Cerebellar nuclear complex (tissue), 1 donor: Measurements from ENCODE around the gene SYNE3.

Source experiments
- DNase-seq, 2 experiments: peaks; one replicate each; lab custom pipeline; 2025; lab: John Stamatoyannopoulos, UW

Gene SYNE3, protein sequence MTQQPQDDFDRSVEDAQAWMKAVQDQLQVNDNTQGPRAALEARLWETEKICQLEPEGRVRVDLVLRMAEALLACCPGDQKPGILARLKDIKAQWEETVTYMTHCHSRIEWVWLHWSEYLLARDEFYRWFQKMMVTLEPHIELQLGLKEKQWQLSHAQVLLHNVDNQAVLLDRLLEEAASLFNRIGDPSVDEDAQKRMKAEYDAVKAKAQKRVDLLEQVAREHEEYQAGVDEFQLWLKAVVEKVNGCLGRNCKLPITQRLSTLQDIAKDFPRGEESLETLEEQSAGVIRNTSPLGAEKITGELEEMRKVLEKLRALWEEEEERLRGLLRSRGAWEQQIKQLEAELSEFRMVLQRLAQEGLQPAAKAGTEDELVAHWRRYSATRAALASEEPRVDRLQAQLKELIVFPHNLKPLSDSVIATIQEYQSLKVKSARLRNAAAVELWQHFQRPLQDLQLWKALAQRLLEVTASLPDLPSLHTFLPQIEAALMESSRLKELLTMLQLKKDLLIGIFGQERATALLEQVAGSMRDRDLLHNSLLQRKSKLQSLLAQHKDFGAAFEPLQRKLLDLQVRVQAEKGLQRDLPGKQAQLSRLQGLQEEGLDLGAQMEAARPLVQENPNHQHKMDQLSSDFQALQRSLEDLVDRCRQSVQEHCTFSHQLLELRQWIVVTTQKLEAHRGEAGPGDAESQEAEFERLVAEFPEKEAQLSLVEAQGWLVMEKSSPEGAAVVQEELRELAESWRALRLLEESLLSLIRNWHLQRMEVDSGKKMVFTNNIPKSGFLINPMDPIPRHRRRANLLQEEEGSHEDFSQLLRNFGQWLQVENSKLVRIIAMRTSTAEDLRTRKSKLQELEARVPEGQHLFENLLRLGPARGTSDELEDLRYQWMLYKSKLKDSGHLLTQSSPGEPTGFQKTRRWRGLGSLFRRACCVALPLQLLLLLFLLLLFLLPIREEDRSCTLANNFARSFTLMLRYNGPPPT

DNA sequence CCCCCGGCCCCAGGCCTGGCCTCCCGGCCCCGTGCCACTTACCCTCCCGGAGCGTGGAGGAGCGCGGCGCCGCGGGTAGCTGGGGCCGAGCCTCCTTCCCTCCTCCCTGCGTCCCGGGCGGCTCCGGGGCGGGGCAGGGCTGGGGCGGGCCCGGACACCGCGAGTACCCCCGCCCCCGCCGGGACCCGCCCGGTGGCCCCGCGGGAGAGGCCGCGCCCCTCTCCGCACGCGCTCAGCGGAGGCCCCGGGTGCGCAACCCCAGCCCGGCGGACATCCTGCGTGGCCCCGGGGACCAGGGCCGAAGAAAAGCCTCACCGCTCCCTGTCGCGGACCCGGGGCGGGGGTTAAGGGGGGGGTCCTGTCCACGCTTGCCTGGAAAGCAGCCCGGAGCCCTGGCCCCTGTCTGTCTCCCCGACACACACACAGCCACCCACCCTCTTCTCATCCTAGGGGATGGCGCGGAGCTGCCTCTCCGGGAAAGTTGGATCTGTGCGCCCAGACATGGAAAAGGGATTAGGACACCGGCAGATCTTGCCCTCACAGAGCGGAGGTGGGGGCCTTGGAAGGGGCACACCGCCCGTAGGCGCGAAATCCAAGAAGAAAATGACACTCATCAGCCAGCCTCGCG, at the start of gene SYNE3:
Gene SYNE3, minus strand, starts transcription at position 97 of the 628 bp plus-strand sequence. CDS start 40,829 bp downstream, outside the sequence.
- DNase-seq = no peak

DNA sequence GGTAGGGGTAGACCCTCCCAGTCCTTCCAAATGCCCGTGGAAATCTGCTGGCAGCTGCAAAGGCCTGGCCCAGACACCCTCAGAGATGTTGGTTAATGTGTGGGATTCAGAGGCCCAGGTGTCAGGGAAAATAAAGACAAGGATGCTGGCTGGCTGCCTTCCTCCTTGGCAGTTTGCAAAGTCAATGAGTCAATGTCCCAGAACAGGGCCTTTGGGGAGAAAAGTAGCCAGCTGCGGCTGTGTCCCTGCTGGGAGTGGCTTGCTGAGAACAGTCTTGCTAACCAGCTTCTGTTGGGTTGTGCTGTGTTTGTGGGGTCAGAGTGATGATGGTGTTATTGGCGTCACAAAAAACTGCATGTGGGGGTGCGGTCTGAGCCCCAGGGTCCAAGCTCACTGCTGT, 47.6 kb upstream of the SYNE3 start:
- DNase-seq = no peak

DNA sequence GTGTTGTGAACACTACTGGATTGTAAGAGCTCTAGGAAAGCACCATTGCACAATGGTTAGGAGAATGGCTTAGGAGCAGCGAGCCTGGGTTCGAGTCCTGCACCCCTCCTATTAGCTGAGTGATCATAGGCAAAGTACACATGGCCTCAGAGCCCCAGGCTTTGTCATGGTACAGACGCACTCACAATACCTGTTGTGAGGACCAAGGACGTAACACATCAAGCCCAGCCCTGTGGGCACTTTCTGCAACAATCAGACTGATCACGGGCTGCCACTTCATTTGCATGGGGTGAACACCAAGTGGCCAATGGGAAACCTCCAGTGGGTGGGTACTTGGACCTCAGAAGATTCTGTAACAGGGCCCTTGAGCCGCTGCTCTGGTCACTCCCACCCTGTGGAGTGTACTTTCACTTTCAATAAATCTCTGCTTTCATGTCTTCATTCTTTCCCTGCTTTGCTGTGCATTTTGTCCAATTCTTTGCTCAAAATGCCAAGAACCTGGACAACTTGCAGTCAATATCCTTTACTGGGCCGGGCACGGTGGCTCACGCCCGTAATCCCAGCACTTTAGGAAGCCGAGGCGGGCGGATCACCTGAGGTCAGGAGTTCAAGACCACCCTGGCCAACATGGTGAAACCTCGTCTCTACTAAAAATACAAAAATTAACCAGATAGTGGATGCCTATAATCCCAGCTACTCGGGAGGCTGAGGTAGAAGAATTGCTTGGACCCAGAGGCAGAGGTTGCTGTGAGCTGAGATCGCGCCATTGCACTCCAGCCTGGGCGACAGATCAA, 46.6 kb upstream of the SYNE3 start:
- DNase-seq = no peak

DNA sequence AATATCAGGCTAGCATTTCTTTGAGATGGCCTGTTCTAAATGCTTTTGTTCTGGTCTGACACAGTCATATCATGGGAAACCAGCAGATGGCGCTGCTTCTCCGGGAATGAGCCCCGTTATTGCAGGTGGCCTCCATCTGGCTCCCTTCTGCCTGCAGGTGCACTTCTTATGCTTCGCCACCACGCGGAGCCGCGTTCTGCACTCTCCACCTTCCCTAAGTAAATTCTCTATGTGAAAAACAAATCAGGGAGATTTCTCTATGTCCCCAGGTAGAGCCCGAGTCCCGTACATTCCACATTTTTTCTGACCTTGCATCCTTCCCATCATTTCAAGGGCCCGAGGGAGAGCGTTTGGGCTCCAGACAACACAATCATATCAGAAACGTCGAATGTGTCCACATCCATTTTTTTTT, 44.6 kb upstream of the SYNE3 start:
- DNase-seq = peak; percentile 57 to 59

DNA sequence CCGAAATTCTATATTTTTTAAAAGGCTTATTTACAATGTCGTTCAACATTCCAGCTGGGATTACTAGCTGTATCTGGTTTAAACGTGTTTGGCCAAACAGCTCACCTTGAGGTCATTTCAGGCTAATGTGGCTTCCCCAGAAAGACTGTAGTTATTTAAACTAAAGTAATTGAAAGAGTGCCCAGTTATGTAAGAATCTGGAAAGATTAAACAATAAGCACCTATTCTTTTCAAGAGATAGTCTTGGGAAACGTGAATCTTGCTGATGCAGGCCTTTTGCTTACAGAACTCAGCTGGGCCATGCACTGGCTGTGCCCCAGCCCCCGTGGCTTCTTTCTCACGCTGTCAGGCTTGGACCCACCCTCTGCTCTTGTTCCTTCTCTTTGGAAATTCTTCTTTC, 42.8 kb upstream of the SYNE3 start:
- DNase-seq = no peak

DNA sequence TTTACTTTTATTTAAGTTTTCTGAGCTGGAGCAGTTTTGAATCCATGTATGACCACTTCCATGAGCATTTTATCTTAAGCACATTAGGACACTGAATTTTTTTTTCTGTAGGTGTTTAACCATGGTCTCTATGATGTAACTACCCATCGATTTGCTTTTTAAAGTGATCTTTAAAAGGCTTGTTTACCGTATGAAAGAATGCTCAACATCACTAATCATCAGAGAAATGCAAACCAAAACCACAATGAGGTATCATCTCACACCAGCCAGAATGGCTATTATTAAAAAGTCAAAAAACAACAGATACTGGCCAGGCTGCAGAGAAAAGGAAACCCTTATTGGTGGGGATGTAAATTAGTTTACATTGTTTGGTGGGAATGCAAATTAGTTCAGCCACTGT, 41.4 kb upstream of the SYNE3 start:
- DNase-seq = no peak

DNA sequence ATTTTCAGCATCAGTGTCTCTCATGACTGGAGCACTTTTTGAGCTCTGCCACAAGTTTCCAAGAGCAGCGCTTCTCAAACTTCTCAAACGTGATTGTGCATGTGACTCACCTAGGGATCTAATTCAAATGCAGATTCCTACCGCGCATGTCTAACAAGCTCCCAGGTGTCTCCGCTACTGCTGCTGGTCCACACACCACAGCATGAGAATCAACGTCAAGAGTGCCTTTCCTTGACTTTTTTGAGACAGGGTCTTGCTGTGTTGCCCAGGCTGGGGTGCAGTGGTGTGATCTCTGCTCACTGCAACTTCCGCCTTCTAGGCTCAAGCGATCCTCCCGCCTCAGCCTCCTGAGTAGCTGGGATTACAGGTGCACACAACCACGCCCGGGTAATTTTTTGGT, 40.8 kb upstream of the SYNE3 start:
- no peak for DNase-seq

DNA sequence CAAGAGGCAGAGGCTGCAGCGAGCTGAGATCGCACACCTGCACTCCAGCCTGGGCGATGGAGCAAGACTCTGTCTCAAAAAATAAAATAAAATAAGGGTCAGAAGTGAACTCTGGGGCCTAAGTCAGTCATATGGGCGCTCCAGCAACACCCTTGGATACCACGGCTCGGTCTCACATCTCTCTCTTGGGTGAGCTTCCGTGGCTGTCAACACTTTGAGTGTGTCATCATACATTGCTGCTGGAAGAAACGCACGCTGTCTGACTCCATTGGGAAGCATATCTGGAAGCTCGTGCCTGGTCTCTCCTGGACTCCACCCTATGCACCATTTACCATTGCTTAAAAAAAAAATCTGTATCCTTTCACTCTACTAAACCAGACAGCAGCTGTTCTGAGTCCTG, 38.6 kb upstream of the SYNE3 start:
- DNase-seq = no peak

DNA sequence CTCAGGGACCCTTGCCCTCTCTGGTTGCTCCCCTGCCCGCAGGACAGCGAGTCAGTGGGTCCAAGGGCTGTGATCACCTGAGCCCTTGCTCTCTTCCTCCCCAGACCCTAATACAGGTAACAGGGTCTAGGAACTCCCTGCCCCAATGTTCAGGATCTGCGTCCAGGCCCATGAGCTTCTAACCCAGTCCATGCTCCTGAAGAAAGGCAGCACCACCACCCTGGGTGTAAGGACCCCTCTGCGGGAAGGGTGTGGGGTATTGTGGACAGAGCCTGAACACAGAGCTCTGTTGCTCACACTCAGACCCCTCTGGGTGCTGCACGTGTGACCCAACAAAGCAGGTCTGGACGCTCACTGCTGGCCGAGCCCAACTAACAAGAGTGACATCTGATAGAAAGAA, 36.7 kb upstream of the SYNE3 start:
- DNase-seq = no peak

DNA sequence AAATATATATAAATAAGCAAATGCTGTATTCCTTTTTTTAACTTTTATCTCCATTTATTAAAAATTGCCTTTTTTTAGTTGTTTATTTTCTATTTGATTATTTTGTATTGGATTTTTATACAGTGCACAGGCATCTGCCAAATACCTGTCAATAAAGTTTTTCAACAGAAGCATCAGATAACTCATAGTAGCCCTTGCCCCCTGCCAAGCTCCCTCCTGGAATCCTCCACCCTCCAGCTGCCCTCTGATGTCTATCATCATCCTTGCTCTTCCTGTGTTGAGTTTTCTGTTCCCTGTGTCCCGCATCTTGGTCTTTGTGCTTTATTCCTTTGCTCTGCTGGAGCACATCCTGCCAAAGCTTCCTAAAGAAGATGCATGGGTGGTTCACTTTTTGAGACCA, 35.0 kb upstream of the SYNE3 start:
- no peak for DNase-seq

DNA sequence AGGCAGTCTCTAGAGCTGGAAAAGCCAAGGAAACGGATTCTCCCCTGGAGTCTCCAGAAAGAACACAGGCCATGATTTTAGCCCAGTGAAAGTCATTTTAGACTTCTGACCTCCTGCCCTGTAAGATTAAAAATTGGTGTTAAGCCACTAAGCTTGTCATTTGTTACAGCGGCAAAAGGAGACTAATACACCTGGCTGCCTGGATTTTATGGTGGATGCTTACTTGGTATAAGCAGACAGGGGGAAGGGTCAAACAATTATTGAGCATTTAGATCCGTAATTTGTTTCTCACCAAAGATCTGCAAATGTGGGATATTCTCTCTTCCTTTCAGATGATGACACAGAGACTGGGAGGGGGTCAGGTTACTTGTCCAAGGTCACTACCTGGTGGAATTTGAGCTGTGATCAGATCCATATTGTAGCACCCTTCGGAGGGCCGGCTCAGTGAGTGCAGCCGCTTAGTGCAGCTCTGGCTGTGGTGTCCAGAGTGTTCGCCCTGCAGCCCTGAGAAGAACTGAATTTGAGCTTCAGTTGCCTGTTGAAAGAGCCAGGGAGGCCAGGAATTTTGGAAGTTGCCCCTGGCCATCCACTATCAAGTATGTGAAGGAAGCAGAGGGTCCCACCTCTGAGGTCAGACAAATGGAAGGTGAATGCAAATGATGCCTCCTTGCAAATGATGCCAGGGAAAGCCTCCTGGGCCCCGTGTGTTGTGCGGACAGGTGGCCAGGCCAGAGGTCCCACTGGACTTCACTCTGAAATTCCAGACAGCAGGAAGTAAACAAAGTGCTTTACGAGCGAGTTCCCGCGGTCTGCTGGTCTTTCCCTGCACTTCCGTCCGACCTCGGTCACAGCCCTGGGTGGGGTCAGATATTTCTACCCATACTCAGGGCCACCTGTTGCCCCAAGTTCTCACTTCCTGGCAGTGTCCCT, 33.5 kb upstream of the SYNE3 start:
- DNase-seq = no peak

DNA sequence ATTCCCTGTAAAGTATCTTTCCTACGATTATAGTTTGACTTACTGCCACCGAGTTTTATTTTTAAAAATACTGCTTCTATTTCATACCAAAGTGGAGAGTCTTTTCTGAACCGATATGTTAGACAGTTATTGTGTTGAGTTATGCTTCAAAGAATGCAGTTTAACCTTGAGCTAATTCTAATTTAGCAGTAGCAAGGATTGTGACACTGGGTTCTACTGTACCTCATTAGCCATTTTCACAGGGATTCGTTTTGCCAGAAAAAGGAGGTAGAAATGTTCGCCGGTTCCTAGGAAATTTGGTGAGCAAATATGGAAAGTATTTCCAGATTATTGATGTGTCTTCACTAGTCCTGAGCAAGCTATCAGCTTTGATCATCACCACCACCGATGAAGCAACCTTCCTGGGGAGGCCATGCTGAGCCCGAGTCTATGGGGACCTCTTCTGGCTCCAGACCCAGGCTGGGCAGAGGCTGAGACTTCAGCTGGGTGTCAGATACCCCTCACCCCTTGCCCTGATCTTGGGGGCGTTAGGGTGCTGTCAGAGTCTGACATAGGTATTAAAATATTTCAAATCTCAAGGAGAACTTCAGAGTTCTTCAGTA, 32.0 kb upstream of the SYNE3 start:
- DNase-seq = no peak

DNA sequence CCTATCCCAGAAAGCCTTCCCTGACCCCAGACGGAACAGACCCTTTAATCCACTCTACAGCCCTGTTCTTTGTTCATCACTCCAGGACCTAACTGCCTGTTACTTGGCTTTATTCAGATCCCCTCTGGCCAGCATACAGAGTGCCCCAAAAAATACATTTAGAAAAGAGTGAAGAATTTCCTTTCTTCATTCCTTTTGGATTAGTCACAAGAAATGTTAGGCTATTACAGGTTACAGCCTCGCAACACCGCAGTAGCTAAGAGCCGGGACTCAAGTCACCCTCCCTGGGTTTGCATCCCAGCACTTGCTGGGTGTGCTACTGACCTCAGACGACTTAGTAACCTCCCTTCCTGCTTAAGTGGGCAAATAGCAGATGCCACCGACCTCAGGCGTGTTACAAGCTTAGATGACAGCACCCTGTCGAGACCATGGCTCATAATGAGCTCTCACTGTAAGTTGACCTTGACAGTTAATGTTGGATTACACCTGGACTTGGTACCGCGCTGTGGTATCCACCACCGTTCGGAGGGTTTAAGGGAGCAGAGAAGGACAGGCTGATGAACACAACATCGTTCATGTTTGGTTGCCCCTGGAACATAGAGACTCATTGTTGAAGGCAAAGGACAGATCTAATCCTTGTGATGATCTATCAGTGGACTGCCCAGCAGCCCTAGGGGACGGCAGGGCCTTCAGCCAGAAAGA, 31.3 kb upstream of the SYNE3 start:
- no peak for DNase-seq

DNA sequence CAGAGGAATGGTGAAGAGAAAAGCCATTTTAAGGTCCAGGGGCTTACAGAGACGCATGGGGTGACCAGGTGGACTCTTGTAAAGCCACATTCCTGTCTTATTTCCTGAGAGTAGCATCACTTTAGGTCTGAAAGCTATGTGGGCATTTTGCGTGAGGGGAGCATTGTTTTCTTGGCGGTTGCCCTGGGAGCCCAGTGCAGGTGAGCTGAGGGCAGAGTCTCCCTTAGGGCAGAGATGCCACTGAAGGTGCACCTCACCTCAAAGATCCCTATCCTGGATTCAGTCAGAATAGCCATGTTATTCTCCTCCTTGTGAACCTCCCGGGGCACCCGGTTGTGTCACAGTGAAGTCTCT, 30.8 kb upstream of the SYNE3 start:
- DNase-seq = no peak

DNA sequence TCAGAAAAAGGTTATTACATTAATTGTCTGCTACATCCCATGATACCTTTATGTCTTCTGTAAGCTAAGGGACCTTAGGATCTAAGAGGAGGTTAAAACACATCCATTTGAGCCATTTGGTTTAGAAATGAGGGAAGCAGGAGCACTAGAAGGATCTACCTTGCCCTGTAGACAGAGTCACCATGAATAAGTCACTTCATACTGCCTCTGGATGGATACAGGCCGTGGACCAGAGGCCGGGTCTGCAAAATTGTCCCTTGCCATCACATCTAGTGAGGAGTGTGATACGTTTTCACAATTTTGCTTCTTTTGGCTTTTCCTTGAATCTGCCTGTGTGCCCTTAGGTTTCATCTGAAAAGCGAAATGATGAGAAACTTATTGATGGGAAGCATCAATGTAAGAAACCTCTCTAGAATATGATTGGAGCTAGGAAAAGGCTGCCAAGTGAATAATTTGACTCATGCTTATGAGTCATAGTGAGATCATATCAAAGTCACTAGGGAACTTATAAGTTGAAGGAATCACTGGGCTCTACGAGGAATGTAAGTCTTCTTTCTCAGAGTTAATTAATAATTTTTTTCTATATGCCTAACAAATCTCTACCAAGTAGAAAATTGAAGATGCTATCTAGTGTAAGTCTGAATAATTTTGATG, 29.2 kb upstream of the SYNE3 start:
- no peak for DNase-seq

DNA sequence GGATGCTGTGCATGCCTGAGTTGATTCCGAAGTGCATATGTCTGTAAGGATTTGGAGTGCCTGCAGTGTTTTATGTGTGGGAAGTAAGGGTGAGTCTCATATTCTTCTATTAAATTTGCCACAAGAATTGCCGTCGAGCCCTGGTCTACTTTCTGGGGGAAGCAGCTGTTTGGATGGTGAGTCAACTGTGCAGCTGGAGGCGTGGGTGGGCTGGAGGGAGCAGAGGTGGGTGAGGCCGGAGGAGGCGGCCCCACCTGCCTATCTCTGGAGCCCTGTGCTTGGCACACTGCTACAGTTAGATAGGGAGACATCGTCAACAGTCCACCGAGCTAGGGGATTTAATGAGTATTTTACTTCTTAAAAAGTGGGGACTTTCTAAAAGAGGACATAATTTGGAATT, 28.1 kb upstream of the SYNE3 start:
- DNase-seq = no peak

DNA sequence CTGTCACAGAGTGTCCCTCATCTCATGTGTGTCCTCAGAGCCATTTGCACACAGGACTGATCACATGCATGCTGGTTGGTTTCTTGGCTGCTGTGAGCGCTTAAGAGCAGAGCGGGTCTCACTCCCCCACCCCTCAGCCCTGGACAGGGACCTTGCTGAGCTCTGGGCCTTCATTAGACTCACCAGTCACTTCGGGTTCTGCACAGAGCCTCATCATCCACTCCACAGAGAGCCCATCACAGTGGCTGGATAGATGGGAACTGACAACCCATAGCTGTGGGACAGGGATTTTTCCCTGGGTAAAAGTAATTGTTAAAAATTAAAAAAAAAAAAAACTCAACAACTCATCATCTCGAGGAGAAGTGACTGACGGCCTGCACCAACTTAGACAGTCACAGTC, 26.6 kb upstream of the SYNE3 start:
- no peak for DNase-seq

DNA sequence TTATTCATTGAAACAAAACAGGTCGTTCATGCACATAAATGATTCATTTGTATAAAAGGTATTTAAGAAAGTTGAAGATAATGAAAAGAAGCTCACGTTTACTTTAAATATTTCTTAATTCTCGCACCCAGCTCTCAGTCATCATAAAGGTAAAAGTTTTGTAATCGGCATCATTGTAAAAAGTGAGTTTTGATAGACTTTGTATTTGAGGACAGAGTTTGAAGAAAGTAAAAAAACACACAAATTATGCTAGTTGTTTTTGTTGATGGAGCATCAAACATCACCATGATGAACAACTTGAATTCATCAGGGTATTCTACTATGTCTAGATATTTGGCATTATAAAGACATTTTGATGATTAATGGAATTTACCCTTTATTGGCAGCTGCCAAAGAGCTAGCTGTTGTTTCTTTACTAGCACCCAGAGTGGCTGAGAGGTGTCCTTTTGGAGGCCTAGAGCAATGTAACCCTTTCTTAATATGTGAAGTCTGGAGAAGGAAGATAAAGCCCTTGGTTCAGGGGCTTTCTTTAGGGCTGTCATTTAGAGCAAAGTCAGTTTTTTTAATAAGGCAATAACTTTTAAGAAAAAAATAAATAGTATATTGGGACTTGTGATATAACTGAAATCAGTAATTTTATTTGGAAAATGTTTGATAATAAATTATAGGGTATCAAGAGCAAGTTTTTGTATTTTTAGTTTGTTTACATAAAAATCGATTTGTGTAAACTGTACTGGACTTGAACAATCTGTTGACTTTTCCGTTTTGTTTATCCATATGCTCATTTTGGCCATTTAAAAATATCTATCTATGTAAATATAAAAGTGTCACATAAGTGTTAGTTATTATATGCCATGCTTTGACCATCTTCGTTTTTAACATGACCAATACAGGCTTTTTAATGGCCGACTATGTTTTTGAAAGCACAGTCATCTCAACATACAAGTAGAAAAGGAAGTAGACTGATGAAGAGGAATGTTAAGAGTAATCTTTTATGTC, 25.8 kb upstream of the SYNE3 start:
- DNase-seq = no peak
